ENCODE results near the gene RAP2A. TPM values are rescaled to one million over a fixed set of nuclear protein-coding genes. Genes with fewer than 3 reads are reported as not detected.
A peak's percentile ranks its signal among the peaks of the same experiment; 100 is the strongest.

Gene RAP2A
- total RNA-seq, 1 donor from 2014 or later: 70.9 TPM

DNA sequence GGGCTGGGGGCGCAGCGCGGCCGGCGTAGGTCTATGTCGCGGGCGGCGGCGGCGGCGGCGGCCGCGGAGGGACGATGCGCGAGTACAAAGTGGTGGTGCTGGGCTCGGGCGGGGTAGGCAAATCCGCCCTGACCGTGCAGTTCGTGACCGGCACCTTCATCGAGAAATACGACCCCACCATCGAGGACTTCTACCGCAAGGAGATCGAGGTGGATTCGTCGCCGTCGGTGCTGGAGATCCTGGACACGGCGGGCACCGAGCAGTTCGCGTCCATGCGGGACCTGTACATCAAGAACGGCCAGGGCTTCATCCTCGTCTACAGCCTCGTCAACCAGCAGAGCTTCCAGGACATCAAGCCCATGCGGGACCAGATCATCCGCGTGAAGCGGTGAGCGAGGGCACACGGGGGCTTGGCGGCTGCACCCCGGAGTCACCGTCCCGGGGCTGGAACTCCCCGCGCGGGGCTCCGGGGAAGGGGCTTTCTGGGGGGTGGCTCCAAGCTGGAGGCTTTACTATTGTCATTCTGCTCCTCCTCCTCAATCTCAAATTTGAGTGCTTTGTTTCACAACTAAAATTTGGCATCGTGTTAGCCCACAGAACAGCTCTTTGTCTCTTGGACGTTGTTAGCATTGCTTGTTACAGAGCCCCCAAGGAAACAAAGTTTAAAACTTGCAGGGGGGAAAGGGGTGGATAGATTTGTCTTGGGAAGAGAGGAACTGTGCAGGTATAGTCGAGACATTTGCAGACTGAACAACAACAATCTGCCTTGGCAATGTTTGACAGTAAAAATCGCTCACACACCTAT lies 630 bp downstream of the RAP2A start:
- H4K20me1 ChIP-seq (ENCODE audit: low read depth): peaks cover 39% of the 10 kb centered on the region
- no peaks in the 10 kb centered on the region for H3K36me3 ChIP-seq
- H3K4me1 ChIP-seq: peaks cover 23% of the 10 kb centered on the region
- H3K27me3 ChIP-seq: no peaks in the 10 kb centered on the region
- peak overlapping the region; percentile 78 for H3K9ac ChIP-seq
- Mint-ChIP-seq H3K4me3 (peak overlapping the region; percentile 96), H3K27me3 (ENCODE audit: insufficient read depth, low read depth) (no peaks in the 10 kb centered on the region), H3K9me3 (no peaks in the 10 kb centered on the region), H3K36me3 (peaks cover 4% of the 10 kb centered on the region), H3K27ac (peak overlapping the region; percentile 75), H3K4me1 (peaks cover 37% of the 10 kb centered on the region)
- H3K4me2 ChIP-seq: peak overlapping the region; percentile 96
- H3F3A ChIP-seq (ENCODE audit: low read depth): peaks cover 18% of the 10 kb centered on the region
- H3K4me3 ChIP-seq: peak overlapping the region; percentile 98
- H3K79me2 ChIP-seq (ENCODE audit: low read depth): peaks cover 64% of the 10 kb centered on the region
- no peaks in the 10 kb centered on the region for H3K9me3 ChIP-seq (ENCODE audit: low read depth)
- no peak for DNase-seq (ENCODE audit: low spot score)
- peak overlapping the region; percentile 72 for H3K27ac ChIP-seq
- H2AFZ ChIP-seq (replicated peaks): peak overlapping the region; percentile 92
- TF ChIP-seq, protein P1, sequence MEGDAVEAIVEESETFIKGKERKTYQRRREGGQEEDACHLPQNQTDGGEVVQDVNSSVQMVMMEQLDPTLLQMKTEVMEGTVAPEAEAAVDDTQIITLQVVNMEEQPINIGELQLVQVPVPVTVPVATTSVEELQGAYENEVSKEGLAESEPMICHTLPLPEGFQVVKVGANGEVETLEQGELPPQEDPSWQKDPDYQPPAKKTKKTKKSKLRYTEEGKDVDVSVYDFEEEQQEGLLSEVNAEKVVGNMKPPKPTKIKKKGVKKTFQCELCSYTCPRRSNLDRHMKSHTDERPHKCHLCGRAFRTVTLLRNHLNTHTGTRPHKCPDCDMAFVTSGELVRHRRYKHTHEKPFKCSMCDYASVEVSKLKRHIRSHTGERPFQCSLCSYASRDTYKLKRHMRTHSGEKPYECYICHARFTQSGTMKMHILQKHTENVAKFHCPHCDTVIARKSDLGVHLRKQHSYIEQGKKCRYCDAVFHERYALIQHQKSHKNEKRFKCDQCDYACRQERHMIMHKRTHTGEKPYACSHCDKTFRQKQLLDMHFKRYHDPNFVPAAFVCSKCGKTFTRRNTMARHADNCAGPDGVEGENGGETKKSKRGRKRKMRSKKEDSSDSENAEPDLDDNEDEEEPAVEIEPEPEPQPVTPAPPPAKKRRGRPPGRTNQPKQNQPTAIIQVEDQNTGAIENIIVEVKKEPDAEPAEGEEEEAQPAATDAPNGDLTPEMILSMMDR (IDR thresholded peaks at IDR 0.05): no peak
- TF ChIP-seq EZH2 (IDR thresholded peaks at IDR 0.05): no peak
- no peak for TF ChIP-seq EZH2phosphoT487 (IDR thresholded peaks at IDR 0.05)

DNA sequence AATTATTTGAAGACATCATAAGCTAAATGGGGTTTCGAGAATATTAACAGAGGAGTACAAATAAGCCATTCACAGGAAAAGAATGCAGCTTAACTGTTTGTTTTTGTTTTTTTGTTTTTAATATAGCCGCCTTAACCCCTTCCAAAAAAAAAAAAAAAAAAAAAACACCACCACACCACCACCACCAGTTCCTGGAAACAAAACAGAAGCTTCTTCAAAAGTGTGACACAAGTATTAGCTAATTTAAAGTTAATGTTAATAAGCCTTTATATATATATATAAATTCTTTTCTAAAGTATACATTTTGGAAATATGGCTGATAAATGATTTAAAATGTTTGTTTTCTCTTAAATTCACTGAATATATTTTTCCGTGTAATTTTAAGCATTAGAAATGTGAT lies 1.4 kb downstream of the RAP2A start:
- peaks cover 18% of the 10 kb centered on the region for H3K4me1 ChIP-seq
- no peak for TF ChIP-seq EZH2phosphoT487 (IDR thresholded peaks at IDR 0.05)
- TF ChIP-seq EZH2 (IDR thresholded peaks at IDR 0.05): no peak
- TF ChIP-seq, protein P1 (IDR thresholded peaks at IDR 0.05): no peak
- H3K27me3 Mint-ChIP-seq (ENCODE audit: insufficient read depth, low read depth): no peaks in the 10 kb centered on the region
- H3K36me3 Mint-ChIP-seq: peaks cover 4% of the 10 kb centered on the region
- no peaks in the 10 kb centered on the region for H3K27me3 ChIP-seq
- H2AFZ ChIP-seq (replicated peaks): no peak overlapping the region
- peak overlapping the region; percentile 78 for H3K9ac ChIP-seq
- H3K4me2 ChIP-seq: peak overlapping the region; percentile 96
- peaks cover 69% of the 10 kb centered on the region for H3K79me2 ChIP-seq (ENCODE audit: low read depth)
- peaks cover 30% of the 10 kb centered on the region for H3K4me1 Mint-ChIP-seq
- H3K4me3 ChIP-seq: peak overlapping the region; percentile 98
- H3K27ac Mint-ChIP-seq: no peak overlapping the region
- no peaks in the 10 kb centered on the region for H3K36me3 ChIP-seq
- H4K20me1 ChIP-seq (ENCODE audit: low read depth): peaks cover 43% of the 10 kb centered on the region
- H3K9me3 ChIP-seq (ENCODE audit: low read depth): no peaks in the 10 kb centered on the region
- DNase-seq (ENCODE audit: low spot score): no peak
- peaks cover 18% of the 10 kb centered on the region for H3F3A ChIP-seq (ENCODE audit: low read depth)
- H3K4me3 Mint-ChIP-seq: peak overlapping the region; percentile 96
- no peaks in the 10 kb centered on the region for H3K9me3 Mint-ChIP-seq
- no peak overlapping the region for H3K27ac ChIP-seq

DNA sequence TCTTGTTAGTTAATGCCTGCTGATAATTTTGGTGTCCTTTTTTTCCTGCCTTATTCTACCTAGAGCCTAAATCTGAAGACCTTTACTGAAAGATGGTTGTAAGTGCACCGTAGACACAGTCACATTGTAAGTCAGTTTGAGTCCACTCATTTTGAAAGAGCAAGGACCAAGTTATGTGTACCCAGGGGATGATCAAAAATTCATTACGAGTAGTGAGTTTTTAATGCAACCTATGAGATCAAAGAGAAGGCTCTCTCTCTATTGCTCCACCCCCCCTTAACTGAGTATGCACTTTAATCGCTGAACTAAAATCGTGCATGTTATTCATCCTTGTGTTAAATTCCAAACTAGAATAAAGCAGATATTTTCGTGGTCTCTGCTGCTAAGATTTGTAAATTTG lies 1.8 kb downstream of the RAP2A start:
- H3K4me1 Mint-ChIP-seq: peaks cover 30% of the 10 kb centered on the region
- H3K27me3 Mint-ChIP-seq (ENCODE audit: insufficient read depth, low read depth): no peaks in the 10 kb centered on the region

More for the DNA sequence above, 1.8 kb downstream of the RAP2A start:
- Mint-ChIP-seq H3K4me3 (peak overlapping the region; percentile 96), H3K27ac (no peak overlapping the region), H3K36me3 (peaks cover 4% of the 10 kb centered on the region), H3K9me3 (no peaks in the 10 kb centered on the region)
- Histone ChIP-seq H2AFZ (replicated peaks) (no peak overlapping the region), H3K4me3 (peak overlapping the region; percentile 98), H3K4me1 (peaks cover 18% of the 10 kb centered on the region), H3K4me2 (peak overlapping the region; percentile 96), H3K79me2 (ENCODE audit: low read depth) (peaks cover 72% of the 10 kb centered on the region), H3K9me3 (ENCODE audit: low read depth) (no peaks in the 10 kb centered on the region), H3K36me3 (no peaks in the 10 kb centered on the region), H3K27ac (no peak overlapping the region), H3K27me3 (no peaks in the 10 kb centered on the region), H3F3A (ENCODE audit: low read depth) (peaks cover 18% of the 10 kb centered on the region), H3K9ac (peak overlapping the region; percentile 25), H4K20me1 (ENCODE audit: low read depth) (peaks cover 46% of the 10 kb centered on the region)
- TF ChIP-seq EZH2 (IDR thresholded peaks at IDR 0.05) (no peak), EZH2phosphoT487 (IDR thresholded peaks at IDR 0.05) (no peak)
- TF ChIP-seq, protein P1 (IDR thresholded peaks at IDR 0.05): no peak
- no peak for DNase-seq (ENCODE audit: low spot score)

Measured in neural progenitor cell (in vitro differentiated cells).